Measurements from ENCODE around the gene ABCD3.

The ABCD3 gene

GRCh38 chr1:94541246-94542087 is 123.3 kb downstream of the ABCD3 start, which contains the start of gene F3 (continued):
- TF ChIP-seq ZNF248 (tag by site-specific recombination; IDR thresholded peaks at IDR 0.05) (no peak), ZNF558 (tag by site-specific recombination; IDR thresholded peaks at IDR 0.05) (no peak), ZNF398 (tag by site-specific recombination; IDR thresholded peaks at IDR 0.05) (0 out of 2 replicates have a peak, but pooled peaks have one; percentile 8), PBX3 (CRISPR knock-in tag; IDR thresholded peaks at IDR 0.05) (peak; percentile 30; the same call in 1 of the 2 replicates), ZNF341 (tag by site-specific recombination; IDR thresholded peaks at IDR 0.05; ENCODE audit: low read depth) (no peak), ZNF747 (tag by site-specific recombination; IDR thresholded peaks at IDR 0.05) (no peak), ZNF138 (tag by site-specific recombination; IDR thresholded peaks at IDR 0.05; ENCODE audit: borderline replicate concordance) (no peak), ZNF670 (tag by site-specific recombination; IDR thresholded peaks at IDR 0.05; ENCODE audit: low read depth) (no peak), GLIS2 (tag by site-specific recombination; IDR thresholded peaks at IDR 0.05) (peak; percentile 71), PATZ1 (tag by site-specific recombination; IDR thresholded peaks at IDR 0.05) (peak; percentile 91), ZBTB10 (tag by site-specific recombination; IDR thresholded peaks at IDR 0.05) (peak; percentile 69), KLF10 (tag by site-specific recombination; IDR thresholded peaks at IDR 0.05) (peak; percentile 97), ZNF677 (tag by site-specific recombination; IDR thresholded peaks at IDR 0.05) (no peak), WT1 (tag by site-specific recombination; IDR thresholded peaks at IDR 0.05) (no peak; the same call in 1 of the 2 replicates), RBAK (tag by site-specific recombination; IDR thresholded peaks at IDR 0.05) (no peak), ZNF571 (tag by site-specific recombination; IDR thresholded peaks at IDR 0.05) (no peak), ZNF24 (tag by site-specific recombination; IDR thresholded peaks at IDR 0.05) (0 out of 2 replicates have a peak, but pooled peaks have one; percentile 34), ZNF785 (tag by site-specific recombination; IDR thresholded peaks at IDR 0.05) (no peak), ZEB2 (tag by site-specific recombination; IDR thresholded peaks at IDR 0.05) (peak; percentile 33), ZFP3 (tag by site-specific recombination; IDR thresholded peaks at IDR 0.05; ENCODE audit: low read depth) (no peak), ZXDB (tag by site-specific recombination; IDR thresholded peaks at IDR 0.05) (peak; percentile 56; the same call in 1 of the 2 replicates), ZNF112 (tag by site-specific recombination; IDR thresholded peaks at IDR 0.05) (no peak), TSHZ1 (tag by site-specific recombination; IDR thresholded peaks at IDR 0.05; ENCODE audit: borderline replicate concordance) (0 out of 2 replicates have a peak, but pooled peaks have one; percentile 2)
